Activated T-cell treated with anti-CD3 and anti-CD28 coated beads for 1 hour (primary cell): Measurements from ENCODE around the gene MAST1.
"Not testable (repeated sequence)": the region's sequence is repeated elsewhere in the genome, so short reads cannot be mapped to it uniquely, and the experiment has no call there.

ENCODE experiments used
- DNase-seq: peaks from one replicate; pipeline ENCODE4 v3.0.0-alpha.2; 2020; ENCODE audit warnings: low read depth

Gene MAST1

GRCh38 chr19:12801466-12802266, 36.6 kb upstream of the MAST1 start, which contains the start of the genes PRDX2 and THSD8:
TSS of gene PRDX2 (minus strand) at chr19:12801800. CDS start at chr19:12801261, 539 bp downstream.
TSS of gene THSD8 (plus strand) at chr19:12802069. CDS start at chr19:12802072, 3 bp downstream.
- DNase-seq, result peak; percentile 70

GRCh38 chr19:12802267-12803106, 35.8 kb upstream of the MAST1 start:
- no peak for DNase-seq

DNA sequence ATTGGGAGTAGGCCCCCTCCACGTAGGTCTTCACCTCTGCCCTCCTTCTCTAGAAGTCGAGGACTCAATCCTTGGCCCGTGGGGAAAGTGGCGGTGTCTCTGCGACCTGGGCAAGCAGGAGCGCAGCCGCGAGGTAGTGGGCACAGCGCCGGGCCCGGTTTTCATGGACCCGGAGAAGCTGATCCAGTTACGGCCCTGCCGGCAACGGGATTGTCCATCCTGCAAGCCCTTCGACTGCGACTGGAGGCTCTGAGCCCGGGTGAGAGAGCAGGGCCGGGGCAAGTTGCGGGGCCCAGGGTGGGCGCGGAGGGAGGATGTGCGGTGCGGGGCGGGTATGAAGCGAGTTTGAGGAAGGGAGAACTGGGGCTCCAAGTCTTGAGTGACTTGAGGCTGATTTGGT, 34.3 kb upstream of the MAST1 start:
- no peak for DNase-seq

- peak; percentile 76 for DNase-seq
Observed at GRCh38 chr19:12806242-12807081, 31.9 kb upstream of the MAST1 start, which contains the start of gene RNASEH2A. TSS of gene RNASEH2A (plus strand) at chr19:12806584. CDS start at chr19:12806674, 90 bp downstream.

- no peak for DNase-seq
Observed at GRCh38 chr19:12815088-12815487, 23.2 kb upstream of the MAST1 start.

DNA sequence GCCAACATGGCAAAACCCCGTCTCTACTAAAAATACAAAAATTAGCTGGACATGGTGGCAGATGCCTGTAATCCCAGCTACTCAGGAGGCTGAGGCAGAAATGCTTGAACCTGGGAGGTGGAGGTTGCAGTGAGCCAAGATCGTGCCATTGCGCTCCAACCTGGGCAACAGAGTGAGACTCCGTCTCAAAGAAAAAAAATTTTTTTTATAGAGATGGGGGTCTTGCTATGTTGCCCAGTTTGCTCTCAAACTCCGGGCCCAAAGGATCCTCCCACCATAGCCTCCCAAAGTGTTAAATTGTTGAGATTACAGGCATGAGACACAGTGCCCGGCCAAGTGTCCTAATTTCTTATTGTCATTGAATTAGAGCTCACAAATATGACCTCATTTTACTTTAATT, 21.1 kb upstream of the MAST1 start:
- DNase-seq, result not testable (repeated sequence)

GRCh38 chr19:12817810-12818209, 20.5 kb upstream of the MAST1 start:
- not testable (repeated sequence) for DNase-seq

DNA sequence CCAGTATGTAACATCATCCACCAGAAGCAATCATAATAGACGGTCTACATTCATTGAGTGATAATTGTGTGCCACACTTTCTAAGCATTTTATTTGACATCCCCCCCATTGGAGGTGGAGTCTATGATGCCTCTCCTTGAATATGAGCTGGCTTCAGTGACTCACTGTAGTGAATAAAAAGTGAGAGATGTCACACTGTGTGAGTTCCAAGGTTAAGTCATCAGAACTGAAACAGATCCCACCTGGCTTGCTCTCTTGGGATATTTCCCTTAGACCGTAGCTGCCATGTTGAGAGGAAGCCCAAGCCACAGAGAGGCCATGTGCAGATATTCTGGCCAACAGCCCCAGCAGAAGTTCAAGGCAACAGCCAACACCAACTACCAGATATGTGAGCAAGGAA, 16.6 kb upstream of the MAST1 start:
- no peak for DNase-seq

- DNase-seq, result no peak
Observed at GRCh38 chr19:12825254-12826131, 12.8 kb upstream of the MAST1 start.

DNA sequence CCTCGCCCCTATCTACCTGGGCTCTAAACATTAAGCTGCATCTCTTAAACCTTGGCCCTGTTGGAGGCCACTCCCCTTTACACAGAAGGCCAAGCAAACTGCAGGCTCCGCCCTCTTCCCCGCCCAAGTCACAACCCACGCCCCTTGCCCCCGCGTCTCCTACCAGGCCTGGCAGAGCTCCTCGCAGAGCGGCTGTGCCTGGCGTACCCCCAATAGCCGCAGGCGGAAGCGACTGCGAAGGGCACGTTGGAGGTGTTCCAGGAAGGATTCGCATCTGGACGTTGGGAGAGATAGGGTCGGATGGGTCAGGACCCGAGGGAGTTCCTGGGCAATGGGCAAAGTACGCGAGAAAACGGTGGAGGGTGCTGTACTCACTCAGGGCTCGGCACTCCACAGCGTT, 9.8 kb upstream of the MAST1 start:
- no peak for DNase-seq

DNA sequence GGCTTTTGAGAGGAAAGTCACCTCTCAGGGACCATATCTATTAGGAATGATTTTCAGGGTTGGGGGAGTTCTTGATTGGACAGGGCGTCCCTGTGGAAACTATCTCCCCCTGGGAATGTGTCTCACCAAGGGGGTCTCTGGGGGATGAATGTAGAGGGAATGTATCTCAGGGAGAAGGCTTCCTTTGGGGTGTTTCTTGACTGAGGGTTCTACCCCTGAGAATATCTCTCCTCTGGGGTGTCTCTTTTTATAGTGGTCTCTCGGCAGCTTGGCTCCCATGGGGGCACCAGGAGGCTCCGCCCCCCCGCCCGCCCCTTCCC, 4.9 kb upstream of the MAST1 start:
- no peak for DNase-seq

DNA sequence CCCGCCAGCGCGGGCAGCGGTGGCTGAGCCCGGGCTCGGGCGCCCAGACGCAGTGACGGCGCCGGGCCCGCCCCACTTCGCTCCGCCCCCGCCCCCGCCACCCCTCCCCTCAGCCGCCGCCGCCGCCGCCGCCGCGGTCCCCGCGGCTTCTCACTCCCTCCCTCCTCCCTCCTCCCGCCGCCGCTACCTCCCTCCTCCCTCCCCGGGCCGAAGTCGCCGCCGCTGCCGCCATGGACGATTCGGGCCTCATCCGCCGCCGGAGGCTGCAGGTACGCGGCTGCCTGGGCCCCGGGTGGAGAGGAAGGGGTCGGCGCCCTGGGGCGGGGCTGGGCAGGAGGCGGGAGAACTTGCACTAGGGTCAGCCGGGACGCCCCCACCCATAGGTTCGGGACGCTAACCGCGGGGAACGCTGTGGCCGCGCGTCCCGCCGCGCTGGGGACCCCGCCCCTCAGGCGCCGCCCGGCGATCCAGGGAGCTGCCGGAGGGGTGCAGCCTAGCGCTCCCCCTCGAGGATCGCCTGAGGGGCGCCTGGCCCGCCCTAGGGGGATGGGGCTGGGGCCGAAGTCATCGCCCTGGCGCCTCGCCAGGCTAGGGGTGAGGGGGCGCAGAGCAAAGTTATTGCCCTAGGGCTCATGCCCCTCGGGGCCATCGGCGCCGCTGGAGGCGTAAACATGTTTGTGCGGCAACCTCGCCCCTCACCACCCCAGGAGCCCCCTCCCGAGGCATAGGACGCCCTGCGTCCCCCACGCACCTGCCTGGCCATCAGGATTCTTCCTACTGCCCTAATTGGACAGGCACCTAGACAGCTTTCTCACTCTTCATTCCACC, 4.4 kb upstream of the MAST1 start:
- no peak for DNase-seq

GRCh38 chr19:12834566-12834943, 3.8 kb upstream of the MAST1 start, which contains the start of gene RTBDN:
TSS of gene RTBDN (minus strand) at chr19:12834579. CDS start at chr19:12829979, 4,600 bp downstream.
- no peak for DNase-seq

DNA sequence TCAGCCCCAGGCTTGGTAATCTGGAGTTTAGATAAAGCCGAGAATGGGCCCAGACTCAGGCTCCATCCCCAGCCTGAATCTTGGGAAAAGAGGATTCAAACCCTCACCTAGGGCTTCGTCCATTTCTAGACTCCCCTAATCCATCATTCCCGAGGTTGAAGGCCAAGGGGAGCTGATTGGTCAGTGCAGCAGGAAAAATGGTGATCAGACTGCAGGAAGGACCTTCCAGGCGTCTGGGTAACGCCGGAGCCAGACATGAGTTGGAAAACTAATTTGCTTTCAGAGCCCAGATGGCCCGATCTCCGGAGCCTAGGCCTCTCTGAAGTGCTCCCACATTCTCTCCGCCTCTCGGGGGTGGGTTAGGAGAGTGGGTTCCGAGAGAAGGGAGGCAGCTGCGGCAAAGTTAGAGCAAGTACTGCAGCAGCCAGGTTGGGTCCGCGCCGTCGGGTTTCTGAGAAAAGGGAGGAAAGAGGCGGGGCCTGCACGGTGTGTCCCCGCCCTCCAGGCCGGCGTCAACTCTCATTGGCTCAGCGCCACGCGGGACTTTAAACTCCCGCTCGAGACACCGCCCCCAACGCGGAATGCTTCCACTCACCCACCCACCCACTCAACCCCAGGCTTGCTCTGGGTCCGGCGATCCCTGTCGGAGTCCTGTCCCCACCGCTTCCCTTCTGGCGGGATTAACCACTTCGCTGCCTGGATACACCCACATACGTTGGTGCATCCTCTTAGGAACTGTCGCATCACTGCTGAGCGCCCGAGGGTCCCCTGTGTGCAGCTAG, 3.1 kb upstream of the MAST1 start:
- DNase-seq, result no peak

DNA sequence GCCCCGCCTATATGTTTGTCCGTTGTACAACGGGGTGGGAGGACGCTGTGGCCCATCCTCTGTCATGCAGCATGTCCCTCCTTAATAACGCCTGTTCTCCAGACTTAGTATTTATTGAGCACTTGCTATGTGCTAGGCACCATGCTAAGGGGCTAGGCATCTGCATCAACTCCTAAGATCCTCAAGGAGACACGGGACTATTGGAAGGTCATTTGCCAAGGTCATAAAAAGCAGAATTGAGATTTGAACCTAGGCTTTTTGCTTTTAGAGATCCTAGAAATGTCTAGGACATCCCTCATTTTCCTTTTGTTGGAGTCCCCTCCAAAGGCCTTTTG, 1.8 kb upstream of the MAST1 start:
- no peak for DNase-seq

- no peak for DNase-seq
Observed at GRCh38 chr19:12837225-12837624, 1.1 kb upstream of the MAST1 start.

DNA sequence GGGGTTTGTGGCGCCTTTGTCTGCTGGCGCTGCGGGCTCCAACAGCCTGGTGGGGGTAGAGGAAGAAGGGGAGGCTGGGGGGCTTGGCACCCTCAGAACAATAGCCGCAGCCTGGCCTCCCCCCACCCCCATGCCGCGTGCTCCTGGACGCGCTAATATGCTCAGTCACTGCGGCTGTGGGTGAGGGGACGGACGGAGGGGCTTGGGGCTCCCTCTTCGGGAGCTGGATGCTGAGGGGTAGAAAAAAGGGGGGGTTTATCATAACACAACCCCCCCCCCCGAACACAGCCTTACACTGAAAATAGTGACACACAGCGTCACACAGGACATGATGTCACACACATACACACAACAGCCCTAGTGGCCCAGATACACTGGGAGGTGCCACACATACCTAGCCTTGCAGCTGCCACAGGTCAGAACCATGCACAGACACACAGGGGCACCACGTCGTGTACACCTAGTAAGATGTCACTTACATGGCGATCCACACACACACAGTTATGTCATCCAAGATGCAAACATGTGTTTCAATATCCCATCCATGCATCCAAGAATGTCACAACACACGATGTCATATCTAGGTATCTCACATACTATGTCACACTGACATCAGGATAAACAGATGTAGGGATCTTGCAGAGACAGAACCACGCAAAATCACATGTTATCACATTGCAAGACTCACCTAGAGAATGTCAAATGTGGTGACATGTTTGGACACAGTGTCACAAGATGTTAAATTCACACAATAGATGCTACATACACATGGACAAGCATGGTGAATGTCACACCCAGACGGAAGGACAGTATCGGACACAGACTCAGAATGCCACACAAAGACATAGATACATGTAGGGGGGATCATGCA, 806 bp downstream of the MAST1 start:
- DNase-seq, result no peak
